C4-2B (cell line): ENCODE data around the gene SMCO3.

Experiments
- ZFX ChIP-seq: fragments of 450-650 bp; IDR thresholded peaks from 2 replicates; pipeline ENCODE4 v1.6.1; 2017
- TF ChIP-seq, protein P1 (sequence below): fragments of 450-650 bp; conservative IDR thresholded peaks from 2 replicates; pipeline ENCODE4 v1.5.1; 2017; ENCODE audit warnings: mild to moderate bottlenecking

GRCh38 chr12:14773685-14774073 is 40.3 kb downstream of the SMCO3 start:
- TF ChIP-seq, protein P1, sequence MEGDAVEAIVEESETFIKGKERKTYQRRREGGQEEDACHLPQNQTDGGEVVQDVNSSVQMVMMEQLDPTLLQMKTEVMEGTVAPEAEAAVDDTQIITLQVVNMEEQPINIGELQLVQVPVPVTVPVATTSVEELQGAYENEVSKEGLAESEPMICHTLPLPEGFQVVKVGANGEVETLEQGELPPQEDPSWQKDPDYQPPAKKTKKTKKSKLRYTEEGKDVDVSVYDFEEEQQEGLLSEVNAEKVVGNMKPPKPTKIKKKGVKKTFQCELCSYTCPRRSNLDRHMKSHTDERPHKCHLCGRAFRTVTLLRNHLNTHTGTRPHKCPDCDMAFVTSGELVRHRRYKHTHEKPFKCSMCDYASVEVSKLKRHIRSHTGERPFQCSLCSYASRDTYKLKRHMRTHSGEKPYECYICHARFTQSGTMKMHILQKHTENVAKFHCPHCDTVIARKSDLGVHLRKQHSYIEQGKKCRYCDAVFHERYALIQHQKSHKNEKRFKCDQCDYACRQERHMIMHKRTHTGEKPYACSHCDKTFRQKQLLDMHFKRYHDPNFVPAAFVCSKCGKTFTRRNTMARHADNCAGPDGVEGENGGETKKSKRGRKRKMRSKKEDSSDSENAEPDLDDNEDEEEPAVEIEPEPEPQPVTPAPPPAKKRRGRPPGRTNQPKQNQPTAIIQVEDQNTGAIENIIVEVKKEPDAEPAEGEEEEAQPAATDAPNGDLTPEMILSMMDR, result no peak
- TF ChIP-seq ZFX, result no peak
